GM23338 (cell line): ENCODE measurements around the gene TRIM54. TPM values are rescaled to one million over a fixed set of nuclear protein-coding genes. Genes with fewer than 3 reads are reported as not detected.

Experiments
- ATAC-seq: fragments of 200-7000 bp; cut with Tn5 transposase; 3 replicates; pipeline ENCODE4 v1.9.1; 2020
- DNase-seq: peaks from one replicate; pipeline ENCODE4 v3.0.0-alpha.2; 2015; ENCODE audit warnings: low spot score
- H2AFZ ChIP-seq: fragments of 200-600 bp; sonication (generic); 2 replicates; pipeline ENCODE4 v1.8.0; 2016; ENCODE audit warnings: antibody characterized with exemption, mild to moderate bottlenecking, moderate library complexity
- H3F3A ChIP-seq: fragments of 200-600 bp; sonication (generic); replicated peaks from 2 replicates; pipeline ENCODE4 v1.8.0; 2017; ENCODE audit warnings: antibody characterized with exemption, mixed run types, low read depth
- H3K27ac ChIP-seq: fragments of 200-600 bp; sonication (generic); 2 replicates; pipeline ENCODE4 v1.6.1; 2016; ENCODE audit warnings: low read depth
- H3K27me3 ChIP-seq: fragments of 200-600 bp; sonication (generic); 2 replicates; pipeline ENCODE4 v1.8.0; 2016; ENCODE audit warnings: mild to moderate bottlenecking, mixed run types, moderate library complexity; ENCODE audit not compliant: insufficient read depth
- H3K36me3 ChIP-seq: fragments of 200-600 bp; sonication (generic); 2 replicates; pipeline ENCODE4 v1.8.0; 2016; ENCODE audit warnings: mild to moderate bottlenecking; ENCODE audit not compliant: insufficient read depth
- H3K4me1 ChIP-seq: fragments of 200-600 bp; sonication (generic); 2 replicates; pipeline ENCODE4 v1.8.0; 2016; ENCODE audit warnings: mild to moderate bottlenecking, moderate library complexity; ENCODE audit not compliant: insufficient read depth
- H3K4me2 ChIP-seq: fragments of 200-600 bp; sonication (generic); 2 replicates; pipeline ENCODE4 v1.7.1; 2017; ENCODE audit warnings: mixed run types
- H3K4me3 ChIP-seq: fragments of 200-600 bp; sonication (generic); 2 replicates; pipeline ENCODE4 v1.6.1; 2016; ENCODE audit warnings: mixed run types
- H3K79me2 ChIP-seq: fragments of 200-600 bp; sonication (generic); replicated peaks from 2 replicates; pipeline ENCODE4 v1.8.0; 2017; ENCODE audit warnings: mild to moderate bottlenecking; ENCODE audit not compliant: insufficient read depth
- H3K9me2 ChIP-seq: fragments of 200-600 bp; sonication (generic); 2 replicates; pipeline ENCODE4 v1.8.0; 2017; ENCODE audit not compliant: insufficient read depth
- H4K20me1 ChIP-seq: fragments of 200-600 bp; sonication (generic); replicated peaks from 2 replicates; pipeline ENCODE4 v1.8.0; 2017; ENCODE audit warnings: mild to moderate bottlenecking; ENCODE audit not compliant: insufficient read depth
- H3K27ac Mint-ChIP-seq: 2 replicates; pipeline ENCODE4 v1.8.0; 2020; ENCODE audit warnings: inconsistent platforms, mild to moderate bottlenecking, moderate library complexity, mixed read lengths
- H3K27me3 Mint-ChIP-seq: 3 replicates; pipeline ENCODE4 v1.8.0; 2022; ENCODE audit warnings: low read depth, mild to moderate bottlenecking, moderate library complexity, mixed read lengths, inconsistent platforms; ENCODE audit not compliant: insufficient read depth, poor library complexity
- H3K36me3 Mint-ChIP-seq: 3 replicates; pipeline ENCODE4 v1.8.0; 2021; ENCODE audit warnings: low read depth, mild to moderate bottlenecking, inconsistent platforms, moderate library complexity, mixed read lengths
- H3K4me1 Mint-ChIP-seq: 3 replicates; pipeline ENCODE4 v1.8.0; 2020; ENCODE audit warnings: mild to moderate bottlenecking, inconsistent platforms, mixed read lengths
- H3K4me3 Mint-ChIP-seq: 3 replicates; pipeline ENCODE4 v1.8.0; 2021; ENCODE audit warnings: moderate library complexity, mild to moderate bottlenecking, inconsistent platforms, mixed read lengths
- H3K9me3 Mint-ChIP-seq: 3 replicates; pipeline ENCODE4 v1.8.0; 2020; ENCODE audit warnings: moderate library complexity, mild to moderate bottlenecking, inconsistent platforms, mixed read lengths
- CREB1 ChIP-seq: fragments of 250-450 bp; sonication (Bioruptor Pico); IDR thresholded peaks from 2 replicates; pipeline ENCODE4 v1.5.0; 2020; ENCODE audit warnings: low read depth, mild to moderate bottlenecking, moderate library complexity
- EZH2 ChIP-seq: fragments of 200-600 bp; sonication (generic); IDR thresholded peaks from one replicate; pipeline ENCODE4 v1.8.0; 2017; ENCODE audit warnings: antibody characterized with exemption, mild to moderate bottlenecking, low read depth; ENCODE audit not compliant: unreplicated experiment
- JUNB ChIP-seq: IDR thresholded peaks from one replicate; pipeline ENCODE4 v1.6.1; 2016; ENCODE audit warnings: antibody characterized with exemption; ENCODE audit not compliant: unreplicated experiment
- NANOG ChIP-seq: IDR thresholded peaks from 2 replicates; pipeline ENCODE4 v1.6.1; 2016; ENCODE audit warnings: antibody characterized with exemption, borderline replicate concordance
- STAT1 ChIP-seq: IDR thresholded peaks from one replicate; pipeline ENCODE4 v1.6.1; 2016; ENCODE audit warnings: antibody characterized with exemption; ENCODE audit not compliant: unreplicated experiment
- ZNF331 ChIP-seq: fragments of 250-450 bp; sonication (Bioruptor Pico); IDR thresholded peaks from 2 replicates; pipeline ENCODE4 v1.5.0; 2020; ENCODE audit warnings: low read depth, mild to moderate bottlenecking, moderate library complexity
- polyA plus RNA-seq: library from polyadenylated mRNA; unstranded; fragments of >200 nt; fragmentation: Nextera tagmentation; extraction: Ambion mirVana; gene quantifications from 2 replicates; pipeline ENCODE4 v1.2.1, GENCODE V29; 2016
- total RNA-seq: library from RNA; depleted of rRNA; stranded (reverse); fragments of >200 nt; shearing (Covaris generic); gene quantifications from 2 replicates; pipeline ENCODE4 v1.2.3, GENCODE V29; 2014
- TF ChIP-seq, protein P1 (sequence below): IDR thresholded peaks from one replicate; pipeline ENCODE4 v1.6.1; 2018; ENCODE audit warnings: antibody characterized with exemption; ENCODE audit not compliant: unreplicated experiment
- TF ChIP-seq, protein P2 (sequence below): fragments of 250-450 bp; sonication (Bioruptor Pico); IDR thresholded peaks from 2 replicates; pipeline ENCODE4 v1.5.0; 2020; ENCODE audit warnings: mild to moderate bottlenecking, moderate library complexity
- TF ChIP-seq, protein P3 (sequence below), 2 experiments: fragments of 200-600 bp in 1 of 2; sonication (generic) in 1 of 2; conservative IDR thresholded peaks; 2 replicates each; pipeline versions ENCODE4 v1.5.1 to v1.6.1; 2016 to 2017; ENCODE audit warnings: antibody characterized with exemption in 2 of 2, low read depth in 2 of 2, mild to moderate bottlenecking in 2 of 2, moderate library complexity in 1 of 2

Gene TRIM54
- total and polyA plus RNA-seq, 2 experiments from 2014 or later = 1.6 to 3.3 TPM

DNA sequence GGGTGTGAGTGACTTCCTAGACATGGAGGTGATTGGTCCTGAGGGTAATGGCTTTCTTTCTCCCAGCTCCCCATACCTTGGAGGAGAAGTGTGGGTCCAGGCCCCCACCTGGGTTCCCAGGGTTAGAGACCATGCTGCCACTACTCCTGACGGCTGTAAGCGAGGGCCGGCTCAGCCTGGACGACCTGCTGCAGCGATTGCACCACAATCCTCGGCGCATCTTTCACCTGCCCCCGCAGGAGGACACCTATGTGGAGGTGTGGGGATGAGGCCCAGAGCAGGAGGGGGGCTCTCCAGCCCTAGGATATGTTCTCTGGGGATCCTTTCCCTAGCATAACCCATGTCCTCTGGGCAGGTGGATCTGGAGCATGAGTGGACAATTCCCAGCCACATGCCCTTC, 43.3 kb upstream of the TRIM54 start:
- Mint-ChIP-seq H3K4me1 (no peaks in the 10 kb centered on the region), H3K4me3 (no peak overlapping the region), H3K27me3 (peaks cover 21% of the 10 kb centered on the region), H3K36me3 (peaks cover 100% of the 10 kb centered on the region), H3K9me3 (no peaks in the 10 kb centered on the region), H3K27ac (no peak overlapping the region)
- Histone ChIP-seq H3K27ac (no peak overlapping the region), H3K4me3 (no peak overlapping the region), H3K4me2 (no peak overlapping the region), H3F3A (no peaks in the 10 kb centered on the region), H3K9me2 (no peaks in the 10 kb centered on the region), H3K4me1 (no peaks in the 10 kb centered on the region), H4K20me1 (no peaks in the 10 kb centered on the region; the same call in none of the 2 replicates), H2AFZ (no peak overlapping the region), H3K27me3 (no peaks in the 10 kb centered on the region), H3K79me2 (no peaks in the 10 kb centered on the region), H3K36me3 (peaks cover 63% of the 10 kb centered on the region)
- TF ChIP-seq EZH2 (no peak), NANOG (no peak), ZNF331 (CRISPR knock-in tag) (no peak), STAT1 (no peak), JUNB (no peak), CREB1 (CRISPR knock-in tag) (no peak)
- TF ChIP-seq, protein P1, sequence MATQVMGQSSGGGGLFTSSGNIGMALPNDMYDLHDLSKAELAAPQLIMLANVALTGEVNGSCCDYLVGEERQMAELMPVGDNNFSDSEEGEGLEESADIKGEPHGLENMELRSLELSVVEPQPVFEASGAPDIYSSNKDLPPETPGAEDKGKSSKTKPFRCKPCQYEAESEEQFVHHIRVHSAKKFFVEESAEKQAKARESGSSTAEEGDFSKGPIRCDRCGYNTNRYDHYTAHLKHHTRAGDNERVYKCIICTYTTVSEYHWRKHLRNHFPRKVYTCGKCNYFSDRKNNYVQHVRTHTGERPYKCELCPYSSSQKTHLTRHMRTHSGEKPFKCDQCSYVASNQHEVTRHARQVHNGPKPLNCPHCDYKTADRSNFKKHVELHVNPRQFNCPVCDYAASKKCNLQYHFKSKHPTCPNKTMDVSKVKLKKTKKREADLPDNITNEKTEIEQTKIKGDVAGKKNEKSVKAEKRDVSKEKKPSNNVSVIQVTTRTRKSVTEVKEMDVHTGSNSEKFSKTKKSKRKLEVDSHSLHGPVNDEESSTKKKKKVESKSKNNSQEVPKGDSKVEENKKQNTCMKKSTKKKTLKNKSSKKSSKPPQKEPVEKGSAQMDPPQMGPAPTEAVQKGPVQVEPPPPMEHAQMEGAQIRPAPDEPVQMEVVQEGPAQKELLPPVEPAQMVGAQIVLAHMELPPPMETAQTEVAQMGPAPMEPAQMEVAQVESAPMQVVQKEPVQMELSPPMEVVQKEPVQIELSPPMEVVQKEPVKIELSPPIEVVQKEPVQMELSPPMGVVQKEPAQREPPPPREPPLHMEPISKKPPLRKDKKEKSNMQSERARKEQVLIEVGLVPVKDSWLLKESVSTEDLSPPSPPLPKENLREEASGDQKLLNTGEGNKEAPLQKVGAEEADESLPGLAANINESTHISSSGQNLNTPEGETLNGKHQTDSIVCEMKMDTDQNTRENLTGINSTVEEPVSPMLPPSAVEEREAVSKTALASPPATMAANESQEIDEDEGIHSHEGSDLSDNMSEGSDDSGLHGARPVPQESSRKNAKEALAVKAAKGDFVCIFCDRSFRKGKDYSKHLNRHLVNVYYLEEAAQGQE = no peak
- TF ChIP-seq, protein P2, sequence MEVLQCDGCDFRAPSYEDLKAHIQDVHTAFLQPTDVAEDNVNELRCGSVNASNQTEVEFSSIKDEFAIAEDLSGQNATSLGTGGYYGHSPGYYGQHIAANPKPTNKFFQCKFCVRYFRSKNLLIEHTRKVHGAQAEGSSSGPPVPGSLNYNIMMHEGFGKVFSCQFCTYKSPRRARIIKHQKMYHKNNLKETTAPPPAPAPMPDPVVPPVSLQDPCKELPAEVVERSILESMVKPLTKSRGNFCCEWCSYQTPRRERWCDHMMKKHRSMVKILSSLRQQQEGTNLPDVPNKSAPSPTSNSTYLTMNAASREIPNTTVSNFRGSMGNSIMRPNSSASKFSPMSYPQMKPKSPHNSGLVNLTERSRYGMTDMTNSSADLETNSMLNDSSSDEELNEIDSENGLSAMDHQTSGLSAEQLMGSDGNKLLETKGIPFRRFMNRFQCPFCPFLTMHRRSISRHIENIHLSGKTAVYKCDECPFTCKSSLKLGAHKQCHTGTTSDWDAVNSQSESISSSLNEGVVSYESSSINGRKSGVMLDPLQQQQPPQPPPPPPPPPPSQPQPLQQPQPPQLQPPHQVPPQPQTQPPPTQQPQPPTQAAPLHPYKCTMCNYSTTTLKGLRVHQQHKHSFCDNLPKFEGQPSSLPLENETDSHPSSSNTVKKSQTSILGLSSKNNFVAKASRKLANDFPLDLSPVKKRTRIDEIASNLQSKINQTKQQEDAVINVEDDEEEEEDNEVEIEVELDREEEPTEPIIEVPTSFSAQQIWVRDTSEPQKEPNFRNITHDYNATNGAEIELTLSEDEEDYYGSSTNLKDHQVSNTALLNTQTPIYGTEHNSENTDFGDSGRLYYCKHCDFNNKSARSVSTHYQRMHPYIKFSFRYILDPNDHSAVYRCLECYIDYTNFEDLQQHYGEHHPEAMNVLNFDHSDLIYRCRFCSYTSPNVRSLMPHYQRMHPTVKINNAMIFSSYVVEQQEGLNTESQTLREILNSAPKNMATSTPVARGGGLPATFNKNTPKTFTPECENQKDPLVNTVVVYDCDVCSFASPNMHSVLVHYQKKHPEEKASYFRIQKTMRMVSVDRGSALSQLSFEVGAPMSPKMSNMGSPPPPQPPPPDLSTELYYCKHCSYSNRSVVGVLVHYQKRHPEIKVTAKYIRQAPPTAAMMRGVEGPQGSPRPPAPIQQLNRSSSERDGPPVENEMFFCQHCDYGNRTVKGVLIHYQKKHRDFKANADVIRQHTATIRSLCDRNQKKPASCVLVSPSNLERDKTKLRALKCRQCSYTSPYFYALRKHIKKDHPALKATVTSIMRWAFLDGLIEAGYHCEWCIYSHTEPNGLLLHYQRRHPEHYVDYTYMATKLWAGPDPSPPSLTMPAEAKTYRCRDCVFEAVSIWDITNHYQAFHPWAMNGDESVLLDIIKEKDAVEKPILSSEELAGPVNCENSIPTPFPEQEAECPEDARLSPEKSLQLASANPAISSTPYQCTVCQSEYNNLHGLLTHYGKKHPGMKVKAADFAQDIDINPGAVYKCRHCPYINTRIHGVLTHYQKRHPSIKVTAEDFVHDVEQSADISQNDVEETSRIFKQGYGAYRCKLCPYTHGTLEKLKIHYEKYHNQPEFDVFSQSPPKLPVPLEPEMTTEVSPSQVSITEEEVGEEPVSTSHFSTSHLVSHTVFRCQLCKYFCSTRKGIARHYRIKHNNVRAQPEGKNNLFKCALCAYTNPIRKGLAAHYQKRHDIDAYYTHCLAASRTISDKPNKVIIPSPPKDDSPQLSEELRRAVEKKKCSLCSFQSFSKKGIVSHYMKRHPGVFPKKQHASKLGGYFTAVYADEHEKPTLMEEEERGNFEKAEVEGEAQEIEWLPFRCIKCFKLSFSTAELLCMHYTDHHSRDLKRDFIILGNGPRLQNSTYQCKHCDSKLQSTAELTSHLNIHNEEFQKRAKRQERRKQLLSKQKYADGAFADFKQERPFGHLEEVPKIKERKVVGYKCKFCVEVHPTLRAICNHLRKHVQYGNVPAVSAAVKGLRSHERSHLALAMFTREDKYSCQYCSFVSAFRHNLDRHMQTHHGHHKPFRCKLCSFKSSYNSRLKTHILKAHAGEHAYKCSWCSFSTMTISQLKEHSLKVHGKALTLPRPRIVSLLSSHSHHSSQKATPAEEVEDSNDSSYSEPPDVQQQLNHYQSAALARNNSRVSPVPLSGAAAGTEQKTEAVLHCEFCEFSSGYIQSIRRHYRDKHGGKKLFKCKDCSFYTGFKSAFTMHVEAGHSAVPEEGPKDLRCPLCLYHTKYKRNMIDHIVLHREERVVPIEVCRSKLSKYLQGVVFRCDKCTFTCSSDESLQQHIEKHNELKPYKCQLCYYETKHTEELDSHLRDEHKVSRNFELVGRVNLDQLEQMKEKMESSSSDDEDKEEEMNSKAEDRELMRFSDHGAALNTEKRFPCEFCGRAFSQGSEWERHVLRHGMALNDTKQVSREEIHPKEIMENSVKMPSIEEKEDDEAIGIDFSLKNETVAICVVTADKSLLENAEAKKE (CRISPR knock-in tag) = no peak
- TF ChIP-seq, protein P3, sequence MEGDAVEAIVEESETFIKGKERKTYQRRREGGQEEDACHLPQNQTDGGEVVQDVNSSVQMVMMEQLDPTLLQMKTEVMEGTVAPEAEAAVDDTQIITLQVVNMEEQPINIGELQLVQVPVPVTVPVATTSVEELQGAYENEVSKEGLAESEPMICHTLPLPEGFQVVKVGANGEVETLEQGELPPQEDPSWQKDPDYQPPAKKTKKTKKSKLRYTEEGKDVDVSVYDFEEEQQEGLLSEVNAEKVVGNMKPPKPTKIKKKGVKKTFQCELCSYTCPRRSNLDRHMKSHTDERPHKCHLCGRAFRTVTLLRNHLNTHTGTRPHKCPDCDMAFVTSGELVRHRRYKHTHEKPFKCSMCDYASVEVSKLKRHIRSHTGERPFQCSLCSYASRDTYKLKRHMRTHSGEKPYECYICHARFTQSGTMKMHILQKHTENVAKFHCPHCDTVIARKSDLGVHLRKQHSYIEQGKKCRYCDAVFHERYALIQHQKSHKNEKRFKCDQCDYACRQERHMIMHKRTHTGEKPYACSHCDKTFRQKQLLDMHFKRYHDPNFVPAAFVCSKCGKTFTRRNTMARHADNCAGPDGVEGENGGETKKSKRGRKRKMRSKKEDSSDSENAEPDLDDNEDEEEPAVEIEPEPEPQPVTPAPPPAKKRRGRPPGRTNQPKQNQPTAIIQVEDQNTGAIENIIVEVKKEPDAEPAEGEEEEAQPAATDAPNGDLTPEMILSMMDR (conservative IDR thresholded peaks at IDR 0.05; ENCODE audit: low read depth in 2 of 2) = no peak
- ATAC-seq = no peak
- DNase-seq = no peak
